Hepatocyte (in vitro differentiated cells): Measurements from ENCODE around the gene PGD. TPM values are rescaled to one million over a fixed set of nuclear protein-coding genes. Genes with fewer than 3 reads are reported as not detected.

Source experiments
- DNase-seq: peaks from one replicate; pipeline ENCODE4 v3.0.0-alpha.2; 2016; ENCODE audit warnings: low spot score
- H2AFZ ChIP-seq: fragments of 200-600 bp; sonication (generic); 2 replicates; pipeline ENCODE4 v1.6.0; 2016; ENCODE audit warnings: antibody characterized with exemption, mild to moderate bottlenecking
- H3K27ac ChIP-seq: fragments of 200-600 bp; sonication (generic); 2 replicates; pipeline ENCODE4 v1.5.1; 2016; ENCODE audit warnings: mild to moderate bottlenecking
- H3K27me3 ChIP-seq: fragments of 200-600 bp; sonication (generic); 2 replicates; pipeline ENCODE4 v1.6.1; 2016
- H3K36me3 ChIP-seq: fragments of 200-600 bp; sonication (generic); replicated peaks from 2 replicates; pipeline ENCODE4 v1.5.1; 2016; ENCODE audit warnings: low read depth; ENCODE audit not compliant: insufficient read depth
- H3K4me1 ChIP-seq: fragments of 200-600 bp; sonication (generic); 2 replicates; pipeline ENCODE4 v1.5.1; 2016; ENCODE audit warnings: mild to moderate bottlenecking, moderate library complexity; ENCODE audit not compliant: insufficient read depth
- H3K4me2 ChIP-seq: fragments of 200-600 bp; sonication (generic); 2 replicates; pipeline ENCODE4 v1.6.0; 2016
- H3K4me3 ChIP-seq: fragments of 200-600 bp; sonication (generic); 2 replicates; pipeline ENCODE4 v1.5.1; 2016; ENCODE audit warnings: mild to moderate bottlenecking
- H3K79me2 ChIP-seq: fragments of 200-600 bp; sonication (generic); 2 replicates; pipeline ENCODE4 v1.6.0; 2017; ENCODE audit warnings: mild to moderate bottlenecking
- H3K9me2 ChIP-seq: fragments of 200-600 bp; sonication (generic); replicated peaks from 2 replicates; pipeline ENCODE4 v1.6.0; 2017; ENCODE audit warnings: mild to moderate bottlenecking; ENCODE audit not compliant: insufficient read depth
- H3K9me3 ChIP-seq: fragments of 200-600 bp; sonication (generic); 2 replicates; pipeline ENCODE4 v1.5.1; 2016; ENCODE audit warnings: low read depth, mild to moderate bottlenecking
- H4K20me1 ChIP-seq: fragments of 200-600 bp; sonication (generic); 2 replicates; pipeline ENCODE4 v1.6.0; 2016; ENCODE audit warnings: mild to moderate bottlenecking; ENCODE audit not compliant: insufficient read depth, poor library complexity, severe bottlenecking
- EZH2 ChIP-seq: fragments of 200-600 bp; sonication (generic); IDR thresholded peaks from 2 replicates; pipeline ENCODE4 v1.6.1; 2016; ENCODE audit warnings: antibody characterized with exemption, mild to moderate bottlenecking, borderline replicate concordance
- EZH2phosphoT487 ChIP-seq: fragments of 200-600 bp; sonication (generic); IDR thresholded peaks from one replicate; pipeline ENCODE4 v1.6.1; 2018; ENCODE audit warnings: antibody characterized with exemption, mild to moderate bottlenecking, low read depth, moderate library complexity; ENCODE audit not compliant: unreplicated experiment, severe bottlenecking
- WGBS: methylation state at CpG from one replicate; pipeline ENCODE4 v1.1.6; 2016; ENCODE audit warnings: low lambda C conversion rate; ENCODE audit errors: missing lambda C conversion rate; 5-methylcytosine and 5-hydroxymethylcytosine counted together
- polyA plus RNA-seq: library from polyadenylated mRNA; unstranded; fragments of >200 nt; fragmentation: Nextera tagmentation; extraction: Ambion mirVana; gene quantifications from 2 replicates; pipeline ENCODE4 v1.2.1, GENCODE V29; 2016
- total RNA-seq: library from RNA; depleted of rRNA; stranded (reverse); fragments of >200 nt; gene quantifications from 2 replicates; pipeline ENCODE4 v1.2.3, GENCODE V29; 2014
- TF ChIP-seq, protein P1 (sequence below): fragments of 200-600 bp; sonication (generic); IDR thresholded peaks from 2 replicates; pipeline ENCODE4 v1.5.1; 2016; ENCODE audit warnings: antibody characterized with exemption, mild to moderate bottlenecking; ENCODE audit not compliant: poor library complexity

The PGD gene
- total and polyA plus RNA-seq, 2 experiments from 2014 or later = 86.8 to 103 TPM

DNA sequence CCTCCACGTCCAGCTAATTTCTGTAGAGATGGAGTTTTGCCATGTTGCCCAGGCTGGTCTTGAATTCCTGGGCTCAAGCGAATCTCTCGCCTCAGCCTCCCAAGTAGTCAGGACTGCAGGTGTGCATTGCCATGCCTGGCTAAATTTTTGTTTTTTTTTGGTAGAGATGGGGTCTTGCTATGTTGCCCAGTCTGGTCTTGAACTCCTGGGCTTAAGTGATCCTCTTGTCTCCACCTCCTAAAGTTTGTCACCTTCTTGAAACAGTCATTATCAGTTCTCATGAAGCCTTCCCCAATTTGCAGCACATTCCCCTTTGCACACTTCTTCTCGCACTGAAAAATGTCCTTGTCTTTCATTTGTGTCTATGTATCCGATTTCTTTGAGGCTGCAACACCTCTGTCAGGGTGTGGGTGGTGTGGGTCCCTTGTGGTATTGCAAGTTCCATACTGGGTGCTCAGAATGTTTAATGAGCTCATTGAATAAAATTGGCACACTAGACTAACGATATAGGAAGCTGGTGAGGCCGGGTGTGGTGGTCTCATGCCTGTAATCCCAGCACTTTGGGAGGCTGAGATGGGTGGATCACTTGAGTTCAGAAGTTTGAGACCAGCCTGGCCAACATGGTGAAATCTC, 48.0 kb downstream of the PGD start:
- no peak overlapping the region for H3K4me3 ChIP-seq
- H3K79me2 ChIP-seq = no peaks in the 10 kb centered on the region
- no peak overlapping the region for H3K27ac ChIP-seq
- H3K9me3 ChIP-seq = no peaks in the 10 kb centered on the region
- DNase-seq = no peak
- H4K20me1 ChIP-seq = no peaks in the 10 kb centered on the region
- WGBS = 98% methylated on average over 7 of the region's 7 CpGs
- H3K36me3 ChIP-seq = no peaks in the 10 kb centered on the region
- no peak overlapping the region for H2AFZ ChIP-seq
- no peaks in the 10 kb centered on the region for H3K27me3 ChIP-seq
- peaks cover 10% of the 10 kb centered on the region for H3K4me1 ChIP-seq
- TF ChIP-seq EZH2 (no peak), EZH2phosphoT487 (no peak)
- TF ChIP-seq, protein P1, sequence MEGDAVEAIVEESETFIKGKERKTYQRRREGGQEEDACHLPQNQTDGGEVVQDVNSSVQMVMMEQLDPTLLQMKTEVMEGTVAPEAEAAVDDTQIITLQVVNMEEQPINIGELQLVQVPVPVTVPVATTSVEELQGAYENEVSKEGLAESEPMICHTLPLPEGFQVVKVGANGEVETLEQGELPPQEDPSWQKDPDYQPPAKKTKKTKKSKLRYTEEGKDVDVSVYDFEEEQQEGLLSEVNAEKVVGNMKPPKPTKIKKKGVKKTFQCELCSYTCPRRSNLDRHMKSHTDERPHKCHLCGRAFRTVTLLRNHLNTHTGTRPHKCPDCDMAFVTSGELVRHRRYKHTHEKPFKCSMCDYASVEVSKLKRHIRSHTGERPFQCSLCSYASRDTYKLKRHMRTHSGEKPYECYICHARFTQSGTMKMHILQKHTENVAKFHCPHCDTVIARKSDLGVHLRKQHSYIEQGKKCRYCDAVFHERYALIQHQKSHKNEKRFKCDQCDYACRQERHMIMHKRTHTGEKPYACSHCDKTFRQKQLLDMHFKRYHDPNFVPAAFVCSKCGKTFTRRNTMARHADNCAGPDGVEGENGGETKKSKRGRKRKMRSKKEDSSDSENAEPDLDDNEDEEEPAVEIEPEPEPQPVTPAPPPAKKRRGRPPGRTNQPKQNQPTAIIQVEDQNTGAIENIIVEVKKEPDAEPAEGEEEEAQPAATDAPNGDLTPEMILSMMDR = no peak
- H3K9me2 ChIP-seq = no peaks in the 10 kb centered on the region
- no peak overlapping the region for H3K4me2 ChIP-seq

DNA sequence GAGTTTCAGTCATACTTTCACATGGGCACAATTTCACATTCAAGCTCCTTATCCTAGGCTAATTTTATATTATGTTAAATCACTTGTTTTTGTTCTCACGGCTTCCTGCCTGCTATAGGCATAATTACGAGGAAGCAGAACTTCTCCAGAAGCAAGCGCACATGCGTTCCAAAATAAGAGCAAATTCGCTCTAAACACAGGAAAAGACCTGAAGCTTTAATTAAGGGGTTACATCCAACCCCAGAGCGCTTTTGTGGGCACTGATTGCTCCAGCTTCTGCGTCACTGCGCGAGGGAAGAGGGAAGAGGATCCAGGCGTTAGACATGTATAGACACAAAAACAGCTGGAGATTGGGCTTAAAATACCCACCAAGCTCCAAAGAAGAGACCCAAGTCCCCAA, 50.9 kb downstream of the PGD start, which contains the start of gene CORT:
Gene CORT (plus strand): TSS at position 281 of the 400 bp plus-strand sequence. CDS start 193 bp downstream, outside the sequence.
- Histone ChIP-seq H3K27ac (peak within 1 kb of the TSS; percentile 32), H4K20me1 (no peaks in the 10 kb centered on the region), H3K4me1 (peaks cover 10% of the 10 kb centered on the region), H3K9me2 (no peaks in the 10 kb centered on the region), H3K79me2 (no peaks in the 10 kb centered on the region), H2AFZ (no peak within 1 kb of the TSS), H3K4me3 (no peak within 1 kb of the TSS), H3K36me3 (no peaks in the 10 kb centered on the region), H3K4me2 (peak within 1 kb of the TSS; percentile 65), H3K27me3 (no peaks in the 10 kb centered on the region), H3K9me3 (no peaks in the 10 kb centered on the region)
- no peak for DNase-seq
- WGBS = 91% methylated on average over 10 of the region's 10 CpGs
- TF ChIP-seq EZH2 = no peak
- TF ChIP-seq, protein P1 = no peak
- TF ChIP-seq EZH2phosphoT487 = no peak

DNA sequence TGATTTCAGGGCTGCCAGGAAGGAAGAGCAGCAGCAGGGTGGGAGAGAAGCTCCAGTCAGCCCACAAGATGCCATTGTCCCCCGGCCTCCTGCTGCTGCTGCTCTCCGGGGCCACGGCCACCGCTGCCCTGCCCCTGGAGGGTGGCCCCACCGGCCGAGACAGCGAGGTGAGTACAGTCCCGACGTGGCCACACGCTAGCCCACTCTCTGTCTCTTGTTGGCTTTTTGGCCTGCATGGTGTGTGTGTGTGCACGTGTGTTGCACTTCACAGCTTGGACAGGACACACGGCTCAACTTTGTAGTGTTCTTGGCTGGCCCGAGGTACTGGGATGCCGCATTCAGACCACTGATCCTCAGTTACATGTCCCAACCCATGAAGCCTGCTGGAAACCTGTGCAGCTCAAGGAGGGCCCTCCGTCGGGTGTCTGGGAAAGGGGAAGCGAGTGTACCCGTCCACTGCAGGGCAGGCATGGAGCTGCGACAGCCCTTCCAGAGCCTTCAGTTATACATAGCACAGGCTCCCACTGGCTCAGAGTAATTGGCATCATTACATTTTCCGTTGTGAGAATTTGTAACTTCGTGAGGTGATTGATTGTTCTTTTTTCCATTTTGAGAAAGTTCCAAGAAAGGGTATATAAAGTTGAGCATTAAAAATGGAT, 51.4 kb downstream of the PGD start:
- peak overlapping the region; percentile 65 for H3K4me2 ChIP-seq
- TF ChIP-seq, protein P1 = no peak
- no peak for TF ChIP-seq EZH2
- TF ChIP-seq EZH2phosphoT487 = no peak
- WGBS = 87% methylated on average over 21 of the region's 21 CpGs
- H3K27me3 ChIP-seq = no peaks in the 10 kb centered on the region
- DNase-seq = no peak
- H3K36me3 ChIP-seq = no peaks in the 10 kb centered on the region
- H3K79me2 ChIP-seq = no peaks in the 10 kb centered on the region
- no peak overlapping the region for H2AFZ ChIP-seq
- H4K20me1 ChIP-seq = no peaks in the 10 kb centered on the region
- no peaks in the 10 kb centered on the region for H3K9me2 ChIP-seq
- H3K4me1 ChIP-seq = peaks cover 10% of the 10 kb centered on the region
- H3K9me3 ChIP-seq = no peaks in the 10 kb centered on the region
- no peak overlapping the region for H3K27ac ChIP-seq
- H3K4me3 ChIP-seq = no peak overlapping the region
